Caco-2 (cell line): ENCODE measurements around the gene HLA-DQB1. TPM values are rescaled to one million over a fixed set of nuclear protein-coding genes. Genes with fewer than 3 reads are reported as not detected.
"Not testable (repeated sequence)": the region's sequence is repeated elsewhere in the genome, so short reads cannot be mapped to it uniquely, and the experiment has no call there.

Experiments used
- BruUV-seq: library from RNA; stranded (reverse); fragments of 400-500 nt; replicated peaks from 2 replicates; lab custom pipeline; 2021; lab: Mats Ljungman, UMichigan
- CTCF ChIA-PET: fragments of 300-600 bp; sonication (Branson Sonifier 250); formaldehyde crosslinking; loops from one replicate; lab custom pipeline; 2022; ENCODE audit warnings: antibody characterized with exemption; lab: Charles Lee
- POLR2A ChIA-PET: fragments of 300-600 bp; sonication (Branson Sonifier 250); formaldehyde crosslinking; loops from one replicate; lab custom pipeline; 2022; ENCODE audit warnings: antibody characterized with exemption; lab: Charles Lee
- DNase-seq, 2 experiments: peaks; one replicate each; pipeline versions ENCODE4 v3.0.0 to v3.0.0-alpha.2; 2020 to 2022
- H3K27me3 ChIP-seq: replicated peaks from 2 replicates; pipeline ENCODE4 v1.6.0; 2011; ENCODE audit warnings: low read length; ENCODE audit not compliant: control insufficient read depth, insufficient read depth
- H3K36me3 ChIP-seq: 2 replicates; pipeline ENCODE4 v1.5.1; 2011; ENCODE audit warnings: low read length; ENCODE audit not compliant: control insufficient read depth, insufficient read depth
- H3K4me1 ChIP-seq: fragments of 250-450 bp; sonication (Bioruptor Pico); 2 replicates; pipeline ENCODE4 v1.5.1; 2020; ENCODE audit warnings: mild to moderate bottlenecking
- H3K4me3 ChIP-seq: 2 replicates; pipeline ENCODE4 v1.5.1; 2011; ENCODE audit warnings: low read depth, mild to moderate bottlenecking, control low read depth, low read length
- H3K9me3 ChIP-seq: fragments of 250-450 bp; sonication (Bioruptor Pico); 2 replicates; pipeline ENCODE4 v1.5.1; 2020; ENCODE audit warnings: mild to moderate bottlenecking, moderate library complexity
- H3K27ac Mint-ChIP-seq: one replicate; pipeline ENCODE4 v1.8.0; 2022; ENCODE audit warnings: mixed read lengths; ENCODE audit not compliant: unreplicated experiment
- H3K27me3 Mint-ChIP-seq: one replicate; pipeline ENCODE4 v1.8.0; 2022; ENCODE audit warnings: mixed read lengths; ENCODE audit not compliant: insufficient read depth, unreplicated experiment
- H3K36me3 Mint-ChIP-seq: one replicate; pipeline ENCODE4 v1.8.0; 2022; ENCODE audit warnings: mild to moderate bottlenecking, mixed read lengths; ENCODE audit not compliant: insufficient read depth, unreplicated experiment
- H3K4me1 Mint-ChIP-seq: one replicate; pipeline ENCODE4 v1.8.0; 2022; ENCODE audit warnings: low read depth, mixed read lengths; ENCODE audit not compliant: unreplicated experiment
- H3K4me3 Mint-ChIP-seq: one replicate; pipeline ENCODE4 v1.8.0; 2022; ENCODE audit warnings: mild to moderate bottlenecking, moderate library complexity, mixed read lengths; ENCODE audit not compliant: unreplicated experiment
- H3K9me3 Mint-ChIP-seq: one replicate; pipeline ENCODE4 v1.8.0; 2022; ENCODE audit warnings: mixed read lengths; ENCODE audit not compliant: unreplicated experiment
- intact Hi-C: fragments of 100-400 bp; cut with micrococcal nuclease; formaldehyde crosslinking; loops from one replicate; pipeline ENCODE4 v1.10.0; 2022; ENCODE audit not compliant: unreplicated experiment
- total RNA-seq: library from RNA; stranded (reverse); gene quantifications from 2 replicates; pipeline ENCODE4 v1.2.3, GENCODE V29; 2022
- TF ChIP-seq, protein P1 (sequence below), 2 experiments: fragments of 200-600 bp in 1 of 2; IDR thresholded peaks; 1 replicate in 1 of 2; 2 replicates in 1 of 2; pipeline versions ENCODE4 v1.5.1 to v1.8.0; 2011 to 2022; ENCODE audit warnings: antibody characterized with exemption in 1 of 2, control low read depth in 1 of 2, inconsistent platforms in 1 of 2, low read depth in 1 of 2, low read length in 1 of 2, mild to moderate bottlenecking in 1 of 2, moderate library complexity in 1 of 2; ENCODE audit not compliant: insufficient read depth in 1 of 2, severe bottlenecking in 1 of 2, unreplicated experiment in 1 of 2

HLA-DQB1 gene
- total RNA-seq, 1 experiment from 2014 or later = not detected

GRCh38 chr6:32658268-32658897 lies 8.1 kb downstream of the HLA-DQB1 start:
- TF ChIP-seq, protein P1, sequence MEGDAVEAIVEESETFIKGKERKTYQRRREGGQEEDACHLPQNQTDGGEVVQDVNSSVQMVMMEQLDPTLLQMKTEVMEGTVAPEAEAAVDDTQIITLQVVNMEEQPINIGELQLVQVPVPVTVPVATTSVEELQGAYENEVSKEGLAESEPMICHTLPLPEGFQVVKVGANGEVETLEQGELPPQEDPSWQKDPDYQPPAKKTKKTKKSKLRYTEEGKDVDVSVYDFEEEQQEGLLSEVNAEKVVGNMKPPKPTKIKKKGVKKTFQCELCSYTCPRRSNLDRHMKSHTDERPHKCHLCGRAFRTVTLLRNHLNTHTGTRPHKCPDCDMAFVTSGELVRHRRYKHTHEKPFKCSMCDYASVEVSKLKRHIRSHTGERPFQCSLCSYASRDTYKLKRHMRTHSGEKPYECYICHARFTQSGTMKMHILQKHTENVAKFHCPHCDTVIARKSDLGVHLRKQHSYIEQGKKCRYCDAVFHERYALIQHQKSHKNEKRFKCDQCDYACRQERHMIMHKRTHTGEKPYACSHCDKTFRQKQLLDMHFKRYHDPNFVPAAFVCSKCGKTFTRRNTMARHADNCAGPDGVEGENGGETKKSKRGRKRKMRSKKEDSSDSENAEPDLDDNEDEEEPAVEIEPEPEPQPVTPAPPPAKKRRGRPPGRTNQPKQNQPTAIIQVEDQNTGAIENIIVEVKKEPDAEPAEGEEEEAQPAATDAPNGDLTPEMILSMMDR (IDR thresholded peaks at IDR 0.05; ENCODE audit: insufficient read depth in 1 of 2, low read depth in 1 of 2, low read length in 1 of 2, severe bottlenecking in 1 of 2, unreplicated experiment in 1 of 2) = no peak
- no peak for DNase-seq
- H3K4me1 ChIP-seq = no peaks in the 10 kb centered on the region
- BruUV-seq = no TSS peak
- CTCF ChIA-PET = interaction anchor here (0.6 kb wide), 1 partner anchor 36 kb away, joined by 3 read pairs; no protein-coding TSS in a partner anchor
- no peaks in the 10 kb centered on the region for H3K9me3 ChIP-seq
- no peaks in the 10 kb centered on the region for H3K27me3 ChIP-seq
- intact Hi-C loops = no loop called here
- H3K36me3 ChIP-seq = no peaks in the 10 kb centered on the region
- no peaks in the 10 kb centered on the region for H3K4me1 Mint-ChIP-seq
- H3K4me3 ChIP-seq = no peak overlapping the region
- H3K27ac Mint-ChIP-seq = no peak overlapping the region
- peaks cover 3% of the 10 kb centered on the region for H3K27me3 Mint-ChIP-seq
- no peaks in the 10 kb centered on the region for H3K9me3 Mint-ChIP-seq
- H3K4me3 Mint-ChIP-seq = no peak overlapping the region
- POLR2A ChIA-PET = no interaction called here
- H3K36me3 Mint-ChIP-seq = no peaks in the 10 kb centered on the region

DNA sequence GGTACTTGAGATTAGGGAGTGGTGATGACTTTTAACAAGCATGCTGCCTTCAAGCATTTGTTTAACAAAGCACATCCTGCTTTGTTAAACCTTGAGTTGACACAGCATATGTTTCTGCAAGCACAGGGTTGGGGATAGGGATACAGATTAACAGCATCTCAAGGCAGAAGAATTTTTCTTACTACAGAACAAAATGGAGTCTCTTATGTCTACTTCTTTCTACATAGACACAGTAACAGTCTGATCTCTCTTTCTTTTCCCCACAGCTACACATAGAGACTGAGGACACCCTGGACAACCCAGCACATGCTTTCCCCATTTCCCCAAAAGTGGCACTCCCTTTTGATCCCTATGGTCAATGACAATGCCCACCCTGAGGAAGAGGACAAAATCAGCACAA lies 8.6 kb downstream of the HLA-DQB1 start:
- H3K4me3 ChIP-seq, H3K4me1 ChIP-seq, BruUV-seq, H3K36me3 ChIP-seq, H3K27me3 Mint-ChIP-seq, H3K27me3 ChIP-seq, H3K36me3 Mint-ChIP-seq, H3K9me3 ChIP-seq, DNase-seq, POLR2A ChIA-PET, H3K27ac Mint-ChIP-seq, H3K9me3 Mint-ChIP-seq, H3K4me1 Mint-ChIP-seq, CTCF ChIA-PET, intact Hi-C loops, H3K4me3 Mint-ChIP-seq: not testable (repeated sequence)

DNA sequence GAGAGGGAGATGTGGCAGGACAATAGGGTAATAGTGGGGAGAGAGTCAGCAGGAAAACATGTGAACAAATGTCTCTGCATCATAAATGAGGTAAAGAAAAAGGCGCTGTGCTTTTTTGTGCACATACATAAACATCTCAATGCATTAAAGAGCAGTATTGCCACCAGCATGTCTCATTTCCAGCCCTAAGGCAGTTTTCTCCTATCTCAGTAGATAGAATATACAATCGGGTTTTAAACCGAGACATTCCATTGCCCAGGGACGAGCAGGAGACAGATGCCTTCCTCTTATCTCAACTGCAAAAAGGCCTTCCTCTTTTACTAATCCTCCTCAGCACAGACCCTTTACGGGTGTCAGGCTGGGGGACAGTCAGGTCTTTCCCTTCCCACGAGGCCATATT lies 9.1 kb downstream of the HLA-DQB1 start:
- BruUV-seq, H3K27me3 ChIP-seq, H3K4me1 Mint-ChIP-seq, H3K4me3 ChIP-seq, POLR2A ChIA-PET, H3K36me3 Mint-ChIP-seq, H3K4me1 ChIP-seq, intact Hi-C loops, H3K4me3 Mint-ChIP-seq, DNase-seq, H3K36me3 ChIP-seq, CTCF ChIA-PET, H3K9me3 ChIP-seq, H3K9me3 Mint-ChIP-seq, H3K27me3 Mint-ChIP-seq, H3K27ac Mint-ChIP-seq: not testable (repeated sequence)

DNA sequence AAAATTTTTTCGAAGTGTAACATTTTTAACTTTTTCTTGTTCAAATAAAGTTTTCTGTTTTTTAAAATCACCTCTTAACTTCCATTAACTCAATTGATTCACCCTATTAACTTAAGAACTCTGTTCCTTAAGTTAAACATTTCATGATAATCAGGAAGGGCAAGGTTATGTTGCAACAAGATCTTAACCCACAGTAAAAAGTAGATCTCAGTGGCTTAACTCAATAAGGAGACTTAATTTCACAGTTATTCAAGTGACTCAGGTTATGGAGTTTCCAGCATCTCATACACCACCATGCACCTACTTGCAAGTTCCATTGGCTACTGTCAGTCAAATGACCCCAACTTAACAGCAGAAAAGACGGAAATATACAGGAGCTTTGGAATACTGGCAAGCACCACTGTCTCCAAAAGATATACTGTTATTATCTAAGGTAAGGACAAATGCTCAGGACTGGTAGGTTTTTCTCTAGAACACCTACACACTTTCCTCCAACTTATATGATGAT lies 11.2 kb downstream of the HLA-DQB1 start:
- no peaks in the 10 kb centered on the region for H3K9me3 ChIP-seq
- no peak for DNase-seq
- ChIA-PET POLR2A (no interaction called here), CTCF (no interaction called here)
- H3K4me3 ChIP-seq = no peak overlapping the region
- H3K9me3 Mint-ChIP-seq = no peaks in the 10 kb centered on the region
- no peak overlapping the region for H3K4me3 Mint-ChIP-seq
- H3K27me3 ChIP-seq = no peaks in the 10 kb centered on the region
- TF ChIP-seq, protein P1 (IDR thresholded peaks at IDR 0.05; ENCODE audit: insufficient read depth in 1 of 2, low read depth in 1 of 2, low read length in 1 of 2, severe bottlenecking in 1 of 2, unreplicated experiment in 1 of 2) = no peak
- H3K36me3 Mint-ChIP-seq = no peaks in the 10 kb centered on the region
- H3K27ac Mint-ChIP-seq = no peak overlapping the region
- H3K36me3 ChIP-seq = no peaks in the 10 kb centered on the region
- peaks cover 3% of the 10 kb centered on the region for H3K27me3 Mint-ChIP-seq
- no TSS peak for BruUV-seq
- no peaks in the 10 kb centered on the region for H3K4me1 Mint-ChIP-seq
- intact Hi-C loops = no loop called here
- no peaks in the 10 kb centered on the region for H3K4me1 ChIP-seq
